Nephron progenitor cell (in vitro differentiated cells): Measurements from ENCODE around the gene PYGM.

Experiments used
- DNase-seq: peaks from one replicate; pipeline ENCODE4 v3.0.0; 2021
- H3K27ac Mint-ChIP-seq: 2 replicates; pipeline ENCODE4 v1.8.0; 2021; ENCODE audit warnings: mild to moderate bottlenecking, moderate library complexity, mixed read lengths
- H3K27me3 Mint-ChIP-seq: 2 replicates; pipeline ENCODE4 v1.8.0; 2021; ENCODE audit warnings: mild to moderate bottlenecking, low read depth, mixed read lengths; ENCODE audit not compliant: poor library complexity
- H3K36me3 Mint-ChIP-seq: 2 replicates; pipeline ENCODE4 v1.8.0; 2021; ENCODE audit warnings: low read depth, mixed read lengths
- H3K4me1 Mint-ChIP-seq: 2 replicates; pipeline ENCODE4 v1.8.0; 2021; ENCODE audit warnings: mixed read lengths
- H3K4me3 Mint-ChIP-seq: 2 replicates; pipeline ENCODE4 v1.8.0; 2021; ENCODE audit warnings: mild to moderate bottlenecking, moderate library complexity, mixed read lengths
- H3K9me3 Mint-ChIP-seq: 2 replicates; pipeline ENCODE4 v1.8.0; 2021; ENCODE audit warnings: mild to moderate bottlenecking, moderate library complexity, mixed read lengths
- TF ChIP-seq, protein P1 (sequence below): fragments of 200-600 bp; sonication (generic); IDR thresholded peaks from 2 replicates; pipeline ENCODE4 v1.5.0; 2021; ENCODE audit warnings: antibody characterized with exemption

PYGM gene

DNA sequence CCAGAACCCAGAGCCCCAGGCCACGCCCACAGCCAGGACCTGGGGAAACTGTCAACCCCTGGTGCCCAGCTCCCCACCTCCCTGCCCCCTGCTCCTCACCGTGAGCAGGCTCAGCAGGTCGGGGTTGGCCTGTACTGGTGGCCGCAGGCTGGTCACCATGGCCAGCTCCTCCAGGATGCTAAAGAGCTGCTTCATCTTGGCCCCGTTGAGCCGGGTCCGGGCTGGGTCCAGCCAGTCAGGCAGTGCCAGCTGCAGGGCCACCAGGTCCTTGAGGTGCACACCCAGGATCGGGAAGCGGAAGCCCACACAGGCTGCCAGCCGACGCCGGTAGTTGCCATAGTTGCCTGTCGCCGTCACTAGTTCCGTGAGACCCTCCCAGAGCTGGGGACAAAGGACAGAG lies 23.1 kb downstream of the PYGM start:
- Mint-ChIP-seq H3K27ac (no peak overlapping the region), H3K4me3 (no peak overlapping the region), H3K36me3 (no peaks in the 10 kb centered on the region), H3K4me1 (peaks cover 27% of the 10 kb centered on the region), H3K27me3 (peaks cover 61% of the 10 kb centered on the region), H3K9me3 (no peaks in the 10 kb centered on the region)
- TF ChIP-seq, protein P1, sequence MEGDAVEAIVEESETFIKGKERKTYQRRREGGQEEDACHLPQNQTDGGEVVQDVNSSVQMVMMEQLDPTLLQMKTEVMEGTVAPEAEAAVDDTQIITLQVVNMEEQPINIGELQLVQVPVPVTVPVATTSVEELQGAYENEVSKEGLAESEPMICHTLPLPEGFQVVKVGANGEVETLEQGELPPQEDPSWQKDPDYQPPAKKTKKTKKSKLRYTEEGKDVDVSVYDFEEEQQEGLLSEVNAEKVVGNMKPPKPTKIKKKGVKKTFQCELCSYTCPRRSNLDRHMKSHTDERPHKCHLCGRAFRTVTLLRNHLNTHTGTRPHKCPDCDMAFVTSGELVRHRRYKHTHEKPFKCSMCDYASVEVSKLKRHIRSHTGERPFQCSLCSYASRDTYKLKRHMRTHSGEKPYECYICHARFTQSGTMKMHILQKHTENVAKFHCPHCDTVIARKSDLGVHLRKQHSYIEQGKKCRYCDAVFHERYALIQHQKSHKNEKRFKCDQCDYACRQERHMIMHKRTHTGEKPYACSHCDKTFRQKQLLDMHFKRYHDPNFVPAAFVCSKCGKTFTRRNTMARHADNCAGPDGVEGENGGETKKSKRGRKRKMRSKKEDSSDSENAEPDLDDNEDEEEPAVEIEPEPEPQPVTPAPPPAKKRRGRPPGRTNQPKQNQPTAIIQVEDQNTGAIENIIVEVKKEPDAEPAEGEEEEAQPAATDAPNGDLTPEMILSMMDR = no peak
- no peak for DNase-seq

DNA sequence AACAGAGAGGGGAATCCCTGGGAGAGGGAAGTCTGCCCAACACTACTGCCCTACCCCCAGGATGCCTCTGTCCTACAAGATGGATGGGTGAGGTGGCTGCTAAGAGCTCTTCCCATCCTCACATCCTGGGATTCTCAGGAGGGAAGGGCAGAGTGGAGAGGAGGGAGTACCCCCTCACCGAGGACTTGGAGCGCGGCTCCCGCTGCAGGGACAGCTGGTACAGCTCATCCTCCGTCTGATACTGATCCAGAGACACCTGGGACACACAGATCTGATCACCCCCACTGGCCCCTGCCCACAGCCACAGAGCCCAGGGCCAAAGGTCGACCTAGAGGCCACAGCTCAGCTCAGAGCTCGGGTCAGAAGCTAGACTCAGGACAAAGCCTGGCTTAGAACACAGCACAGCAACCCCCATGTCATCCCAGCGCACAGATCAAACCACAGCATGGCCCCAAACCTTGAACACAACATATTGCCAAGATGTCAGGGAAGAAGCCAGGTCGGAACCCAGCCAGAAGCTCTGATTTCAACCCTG lies 24.0 kb downstream of the PYGM start:
- Mint-ChIP-seq H3K36me3 (no peaks in the 10 kb centered on the region), H3K4me3 (no peak overlapping the region), H3K4me1 (peaks cover 28% of the 10 kb centered on the region), H3K27ac (no peak overlapping the region), H3K27me3 (peaks cover 56% of the 10 kb centered on the region), H3K9me3 (no peaks in the 10 kb centered on the region)
- TF ChIP-seq, protein P1 = no peak
- no peak for DNase-seq

DNA sequence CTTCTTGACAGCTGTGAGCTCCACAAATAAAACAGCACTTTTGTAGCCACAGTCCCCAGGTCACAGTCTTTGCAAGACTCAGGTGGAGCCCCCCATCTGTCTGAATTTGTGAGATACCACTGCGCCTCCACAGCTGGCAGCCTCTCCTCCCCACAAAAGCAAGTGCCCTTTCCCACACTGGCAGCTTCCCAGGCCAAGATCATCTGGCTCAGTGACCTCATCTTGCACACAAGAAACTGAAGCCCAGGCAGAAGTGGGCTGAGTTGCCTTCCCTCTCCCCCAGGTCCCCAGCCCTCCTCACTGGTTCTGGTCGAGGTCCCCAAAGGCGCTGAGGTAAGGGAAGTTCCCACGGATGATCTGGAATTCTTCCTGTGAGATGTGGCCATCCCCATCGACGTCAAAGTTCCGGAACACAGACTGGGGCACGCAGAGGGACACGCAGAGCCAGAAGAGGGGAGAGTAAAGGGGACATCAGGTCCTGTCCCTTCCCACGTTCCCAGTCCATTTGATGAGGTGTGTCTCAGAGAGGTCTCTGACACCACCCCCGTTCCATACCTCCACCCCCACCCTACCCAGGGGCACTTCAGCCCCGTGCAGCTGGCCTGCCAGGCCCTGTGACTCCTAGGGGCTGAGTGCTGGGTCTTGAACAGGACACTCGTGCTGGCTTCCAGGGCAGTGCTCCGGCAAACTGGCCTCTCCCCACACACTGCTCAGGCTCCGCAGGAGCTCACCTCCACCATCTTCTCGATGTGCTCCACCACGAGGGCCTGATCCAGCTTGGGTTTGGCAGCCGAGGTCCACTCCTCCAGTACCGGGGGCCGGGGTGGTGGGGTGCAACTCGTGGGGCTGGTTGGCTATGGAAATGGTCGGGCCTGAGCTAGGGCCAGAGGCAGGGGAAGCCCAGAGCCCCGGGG lies 24.7 kb downstream of the PYGM start:
- H3K36me3 Mint-ChIP-seq = no peaks in the 10 kb centered on the region
- no peak overlapping the region for H3K4me3 Mint-ChIP-seq
- peaks cover 56% of the 10 kb centered on the region for H3K27me3 Mint-ChIP-seq

GRCh38 chr11:64731601-64732000 lies 28.2 kb downstream of the PYGM start:
- no peaks in the 10 kb centered on the region for H3K9me3 Mint-ChIP-seq
- H3K36me3 Mint-ChIP-seq = no peaks in the 10 kb centered on the region
- peaks cover 55% of the 10 kb centered on the region for H3K4me1 Mint-ChIP-seq
- no peak overlapping the region for H3K4me3 Mint-ChIP-seq
- TF ChIP-seq, protein P1 = no peak
- H3K27ac Mint-ChIP-seq = no peak overlapping the region
- DNase-seq = no peak
- peaks cover 33% of the 10 kb centered on the region for H3K27me3 Mint-ChIP-seq

More for the DNA sequence above, 24.7 kb downstream of the PYGM start:
- peaks cover 35% of the 10 kb centered on the region for H3K4me1 Mint-ChIP-seq
- no peaks in the 10 kb centered on the region for H3K9me3 Mint-ChIP-seq
- no peak for DNase-seq
- peak overlapping the region; percentile 83 for H3K27ac Mint-ChIP-seq
- TF ChIP-seq, protein P1 = no peak

GRCh38 chr11:64729851-64730382 lies 29.9 kb downstream of the PYGM start:
- TF ChIP-seq, protein P1 = no peak
- no peaks in the 10 kb centered on the region for H3K36me3 Mint-ChIP-seq
- H3K4me1 Mint-ChIP-seq = peaks cover 58% of the 10 kb centered on the region
- DNase-seq = peak; percentile 85
- no peak overlapping the region for H3K27ac Mint-ChIP-seq
- peaks cover 26% of the 10 kb centered on the region for H3K27me3 Mint-ChIP-seq
- no peaks in the 10 kb centered on the region for H3K9me3 Mint-ChIP-seq
- no peak overlapping the region for H3K4me3 Mint-ChIP-seq
